WTC11 (cell line): ENCODE data around the gene PLEKHA1. TPM values are rescaled to one million over a fixed set of nuclear protein-coding genes. Genes with fewer than 3 reads are reported as not detected.
A peak's percentile ranks its signal among the peaks of the same experiment; 100 is the strongest.

Experiments used
- ATAC-seq: fragments of 200-7000 bp; cut with Tn5 transposase; 2 replicates; pipeline ENCODE4 v1.10.0; 2021; ENCODE audit warnings: mild to moderate bottlenecking, moderate library complexity
- CTCF ChIA-PET: fragments of 300-600 bp; sonication (Branson Sonifier 250); formaldehyde crosslinking; loops from one replicate; lab custom pipeline; 2021; ENCODE audit warnings: antibody characterized with exemption; lab: Charles Lee
- POLR2A ChIA-PET: fragments of 350-600 bp; sonication (Branson Sonifier 250); formaldehyde crosslinking; loops from one replicate; lab custom pipeline; 2021; ENCODE audit warnings: antibody characterized with exemption; lab: Charles Lee
- DNase-seq: peaks from one replicate; pipeline ENCODE4 v3.0.0; 2021; ENCODE audit warnings: low spot score
- H3K27ac Mint-ChIP-seq: 2 replicates; pipeline ENCODE4 v1.8.0; 2021; ENCODE audit warnings: mixed read lengths
- H3K27me3 Mint-ChIP-seq: 2 replicates; pipeline ENCODE4 v1.8.0; 2021; ENCODE audit warnings: low read depth, mild to moderate bottlenecking, moderate library complexity, mixed read lengths
- H3K36me3 Mint-ChIP-seq: 2 replicates; pipeline ENCODE4 v1.8.0; 2021; ENCODE audit warnings: mixed read lengths
- H3K4me1 Mint-ChIP-seq: 2 replicates; pipeline ENCODE4 v1.8.0; 2022; ENCODE audit warnings: mixed read lengths
- H3K4me3 Mint-ChIP-seq: 2 replicates; pipeline ENCODE4 v1.8.0; 2021; ENCODE audit warnings: mild to moderate bottlenecking, moderate library complexity, mixed read lengths
- H3K9me3 Mint-ChIP-seq: 2 replicates; pipeline ENCODE4 v1.8.0; 2021; ENCODE audit warnings: mixed read lengths
- ATF1 ChIP-seq: sonication (generic); formaldehyde crosslinking; IDR thresholded peaks from 2 replicates; pipeline ENCODE4 v1.8.1; 2023; ENCODE audit warnings: mild to moderate bottlenecking, moderate library complexity, missing genetic modification reagents
- CBFB ChIP-seq: sonication (generic); formaldehyde crosslinking; IDR thresholded peaks from 2 replicates; pipeline ENCODE4 v1.8.1; 2022; ENCODE audit warnings: mild to moderate bottlenecking, low read depth, missing genetic modification reagents
- ELF4 ChIP-seq: sonication (generic); formaldehyde crosslinking; IDR thresholded peaks from 2 replicates; pipeline ENCODE4 v1.8.1; 2022; ENCODE audit warnings: low read depth, mild to moderate bottlenecking, moderate library complexity, missing genetic modification reagents
- EMX1 ChIP-seq: fragments of 250-450 bp; sonication (Bioruptor Pico); IDR thresholded peaks from 2 replicates; pipeline ENCODE4 v1.8.0; 2021; ENCODE audit warnings: mild to moderate bottlenecking
- ESRRA ChIP-seq: sonication (generic); formaldehyde crosslinking; IDR thresholded peaks from 2 replicates; pipeline ENCODE4 v1.8.1; 2022; ENCODE audit warnings: mild to moderate bottlenecking, missing genetic modification reagents, borderline replicate concordance
- NR1H2 ChIP-seq: sonication (generic); formaldehyde crosslinking; IDR thresholded peaks from 2 replicates; pipeline ENCODE4 v1.9.0; 2021; ENCODE audit warnings: mild to moderate bottlenecking, moderate library complexity, missing genetic modification reagents
- PRDM15 ChIP-seq: sonication (generic); formaldehyde crosslinking; IDR thresholded peaks from 2 replicates; pipeline ENCODE4 v1.8.0; 2022; ENCODE audit warnings: missing genetic modification reagents
- RORB ChIP-seq: fragments of 250-450 bp; sonication (Bioruptor Pico); IDR thresholded peaks from 2 replicates; pipeline ENCODE4 v1.9.0; 2021; ENCODE audit warnings: mild to moderate bottlenecking
- ZMAT4 ChIP-seq: fragments of 250-450 bp; sonication (Bioruptor Pico); IDR thresholded peaks from 2 replicates; pipeline ENCODE4 v1.9.0; 2021; ENCODE audit warnings: mild to moderate bottlenecking
- ZSCAN18 ChIP-seq: fragments of 250-450 bp; sonication (Bioruptor Pico); IDR thresholded peaks from 2 replicates; pipeline ENCODE4 v2.1.2; 2022; ENCODE audit warnings: mild to moderate bottlenecking, moderate library complexity
- total RNA-seq: library from RNA; stranded (reverse); gene quantifications from 3 replicates; pipeline ENCODE4 v1.2.3, GENCODE V29; 2021

Gene PLEKHA1
- total RNA-seq, 1 experiment from 2014 or later: 34.6 TPM

DNA sequence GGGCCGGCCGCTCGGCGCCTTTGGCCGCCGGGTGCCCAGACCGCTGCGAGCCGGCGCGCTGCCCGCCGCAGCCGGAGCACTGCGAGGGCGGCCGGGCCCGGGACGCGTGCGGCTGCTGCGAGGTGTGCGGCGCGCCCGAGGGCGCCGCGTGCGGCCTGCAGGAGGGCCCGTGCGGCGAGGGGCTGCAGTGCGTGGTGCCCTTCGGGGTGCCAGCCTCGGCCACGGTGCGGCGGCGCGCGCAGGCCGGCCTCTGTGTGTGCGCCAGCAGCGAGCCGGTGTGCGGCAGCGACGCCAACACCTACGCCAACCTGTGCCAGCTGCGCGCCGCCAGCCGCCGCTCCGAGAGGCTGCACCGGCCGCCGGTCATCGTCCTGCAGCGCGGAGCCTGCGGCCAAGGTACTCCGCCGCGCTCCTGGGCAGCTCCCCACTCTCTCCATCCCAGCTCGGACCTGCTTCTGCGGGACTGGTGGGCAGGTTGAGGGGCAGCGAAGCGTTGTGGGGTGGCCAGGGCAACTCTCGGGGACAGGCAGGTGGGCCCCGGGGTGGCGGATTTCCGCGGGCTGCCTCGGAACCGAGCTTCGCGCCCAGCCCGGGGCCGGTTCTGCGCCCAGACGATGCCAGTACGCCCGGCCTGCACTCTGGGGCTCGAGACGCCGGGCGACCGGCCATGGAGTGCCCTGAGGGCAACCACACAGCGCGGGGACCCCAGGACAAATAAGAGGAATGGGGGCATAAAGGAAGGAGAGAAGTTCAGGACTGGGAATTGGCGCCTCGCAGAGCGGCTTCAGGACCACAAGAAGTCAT is 87.4 kb downstream of the PLEKHA1 start (continued):
- no peak for TF ChIP-seq PRDM15 (CRISPR knock-in tag)
- TF ChIP-seq, all 79 proteins: peak for 3

DNA sequence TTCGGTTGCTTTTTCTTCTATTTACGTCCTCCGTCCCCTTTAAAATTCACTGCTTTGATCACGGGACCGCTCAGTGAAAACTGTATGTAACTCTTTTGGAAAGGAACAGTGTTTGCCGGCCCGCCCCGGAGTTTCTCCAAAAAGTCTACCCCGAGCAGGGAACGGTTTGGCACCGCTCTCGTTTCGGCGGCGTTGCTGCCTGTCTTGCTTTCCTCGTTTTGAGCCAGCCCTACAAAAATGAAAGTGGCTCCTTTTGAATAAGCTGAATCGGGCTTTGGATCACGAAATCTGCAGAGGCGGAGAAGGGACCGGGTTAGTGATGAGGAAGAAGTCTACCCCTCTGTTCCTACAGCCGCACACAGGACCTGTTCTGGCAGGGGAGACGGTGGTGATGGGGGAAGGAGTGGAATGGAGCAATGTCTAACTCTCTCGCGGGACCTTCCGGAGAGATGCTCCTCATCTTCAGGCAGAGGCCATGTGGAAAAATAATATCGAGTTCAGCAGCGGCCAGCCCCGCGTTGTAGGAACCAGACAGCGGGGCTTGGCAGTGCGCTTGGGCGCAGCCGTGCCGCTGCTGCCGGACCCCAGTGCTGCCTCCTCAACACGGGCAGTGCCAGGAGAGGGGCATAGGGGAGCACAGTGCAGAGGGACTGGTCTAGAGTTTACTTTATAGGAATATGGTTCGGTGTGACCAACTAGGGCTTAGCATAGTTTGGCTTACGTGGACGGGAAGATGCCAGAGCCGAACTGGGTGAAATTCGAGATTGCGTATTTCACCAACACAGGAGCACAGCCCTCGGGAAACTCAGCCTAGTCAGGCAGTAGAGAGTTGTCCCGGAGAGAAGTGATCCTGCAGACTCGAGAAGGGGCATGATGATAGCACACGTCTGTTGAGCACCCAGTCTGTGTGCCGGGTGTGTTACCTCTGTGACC is 88.3 kb downstream of the PLEKHA1 start:
- TF ChIP-seq ESRRA (CRISPR knock-in tag) (no peak), EMX1 (CRISPR knock-in tag) (no peak)
- TF ChIP-seq, all 79 proteins: peak for 0
- Mint-ChIP-seq H3K4me3 (peak overlapping the region; percentile 73), H3K27ac (no peak overlapping the region), H3K36me3 (no peaks in the 10 kb centered on the region), H3K4me1 (peaks cover 39% of the 10 kb centered on the region), H3K27me3 (peaks cover 62% of the 10 kb centered on the region), H3K9me3 (no peaks in the 10 kb centered on the region)
- no peak for DNase-seq
- no peak for ATAC-seq
- ChIA-PET POLR2A (no interaction called here), CTCF (interaction anchor here (1.0 kb wide), 1 partner anchor 183 kb away, joined by 4 read pairs; no protein-coding TSS in a partner anchor)

DNA sequence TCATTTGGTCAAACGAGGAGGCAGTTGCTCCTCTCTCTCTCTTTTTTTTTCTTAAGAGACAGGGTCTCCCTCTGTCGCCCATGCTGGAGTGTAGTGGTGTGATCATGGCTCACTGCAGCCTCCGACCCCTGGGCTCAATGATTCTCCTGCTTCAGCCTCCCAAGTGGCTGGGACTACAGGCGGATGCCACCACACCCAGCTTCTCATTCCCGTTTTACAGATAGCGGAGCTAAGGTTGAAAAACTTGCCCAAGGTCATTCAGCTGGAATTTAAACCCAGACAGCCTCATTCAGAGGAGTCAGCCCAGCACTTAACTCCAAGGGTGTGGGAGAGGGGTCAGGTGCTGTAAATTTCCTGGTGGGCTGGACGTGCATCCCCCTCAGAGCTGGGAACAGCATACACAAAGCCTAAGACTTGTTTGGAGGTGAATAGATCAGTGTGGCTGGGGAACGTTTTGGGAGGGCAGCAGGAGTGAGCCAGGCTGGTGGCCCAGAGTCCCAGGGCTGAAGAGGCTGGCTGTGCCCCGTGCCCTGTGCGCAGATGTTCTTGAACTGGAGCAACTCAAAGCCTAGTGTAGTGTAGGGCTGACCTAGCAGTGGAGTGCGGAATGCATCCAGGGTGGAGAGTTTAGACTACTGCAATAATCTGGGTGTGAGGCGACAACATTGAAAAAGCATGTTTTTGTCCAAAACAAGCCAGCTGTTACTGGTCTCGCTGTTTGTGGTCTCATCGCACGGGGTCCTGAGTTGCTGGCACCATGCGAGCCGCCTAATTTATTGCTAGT is 89.2 kb downstream of the PLEKHA1 start:
- H3K27ac Mint-ChIP-seq: no peak overlapping the region

More for the DNA sequence above, 89.2 kb downstream of the PLEKHA1 start:
- no peaks in the 10 kb centered on the region for H3K9me3 Mint-ChIP-seq
- no peak for ATAC-seq
- DNase-seq: no peak
- peak overlapping the region; percentile 73 for H3K4me3 Mint-ChIP-seq
- CTCF ChIA-PET: no interaction called here
- peaks cover 59% of the 10 kb centered on the region for H3K27me3 Mint-ChIP-seq
- POLR2A ChIA-PET: no interaction called here
- H3K4me1 Mint-ChIP-seq: peaks cover 38% of the 10 kb centered on the region
- H3K36me3 Mint-ChIP-seq: no peaks in the 10 kb centered on the region
- TF ChIP-seq ELF4: no peak
- no peak for TF ChIP-seq NR1H2 (CRISPR knock-in tag)
- no peak for TF ChIP-seq RORB (CRISPR knock-in tag)
- no peak for TF ChIP-seq CBFB (CRISPR knock-in tag)
- no peak for TF ChIP-seq ZSCAN18
- TF ChIP-seq PRDM15 (CRISPR knock-in tag): no peak
- TF ChIP-seq ZMAT4 (CRISPR knock-in tag): no peak
- no peak for TF ChIP-seq ATF1 (CRISPR knock-in tag)
- TF ChIP-seq, all 79 proteins: peak for 0
